Endodermal cell (in vitro differentiated cells): ENCODE results near the gene TENT5A. TPM values are rescaled to one million over a fixed set of nuclear protein-coding genes. Genes with fewer than 3 reads are reported as not detected.
"Not testable (repeated sequence)": the region's sequence is repeated elsewhere in the genome, so short reads cannot be mapped to it uniquely, and the experiment has no call there.

Experiments
- DNase-seq: peaks from one replicate; pipeline ENCODE4 v3.0.0-alpha.2; 2017
- H3K27ac ChIP-seq: 2 replicates; pipeline ENCODE4 v1.5.1; 2013; ENCODE audit warnings: mild to moderate bottlenecking, low read depth, low read length, moderate library complexity
- H3K27me3 ChIP-seq: 2 replicates; pipeline ENCODE4 v1.6.1; 2013; ENCODE audit warnings: mild to moderate bottlenecking, low read length, moderate library complexity; ENCODE audit not compliant: insufficient read depth, control insufficient read depth, poor library complexity, severe bottlenecking
- H3K36me3 ChIP-seq: 2 replicates; pipeline ENCODE4 v1.7.0; 2013; ENCODE audit warnings: mild to moderate bottlenecking, low read length, moderate library complexity; ENCODE audit not compliant: control insufficient read depth, insufficient read depth
- H3K4me1 ChIP-seq: one replicate; pipeline ENCODE4 v1.7.0; 2013; ENCODE audit warnings: low read length; ENCODE audit not compliant: control insufficient read depth, insufficient read depth
- H3K4me3 ChIP-seq: 2 replicates; pipeline ENCODE4 v1.5.1; 2013; ENCODE audit warnings: mild to moderate bottlenecking, low read length, moderate library complexity
- H3K9ac ChIP-seq: 2 replicates; pipeline ENCODE4 v1.6.1; 2013; ENCODE audit warnings: mild to moderate bottlenecking, low read length, moderate library complexity; ENCODE audit not compliant: poor library complexity, severe bottlenecking; ENCODE audit errors: extremely low read depth
- H3K9me3 ChIP-seq: 2 replicates; pipeline ENCODE4 v1.6.1; 2013; ENCODE audit warnings: mild to moderate bottlenecking, low read length, moderate library complexity; ENCODE audit not compliant: control insufficient read depth
- H3K27ac Mint-ChIP-seq: 2 replicates; pipeline ENCODE4 v1.8.0; 2020; ENCODE audit warnings: mixed read lengths
- H3K27me3 Mint-ChIP-seq: 2 replicates; pipeline ENCODE4 v1.8.0; 2021; ENCODE audit warnings: mild to moderate bottlenecking, mixed read lengths; ENCODE audit not compliant: insufficient read depth
- H3K36me3 Mint-ChIP-seq: 2 replicates; pipeline ENCODE4 v1.8.0; 2020; ENCODE audit warnings: low read depth, mixed read lengths
- H3K4me1 Mint-ChIP-seq: 2 replicates; pipeline ENCODE4 v1.8.0; 2020; ENCODE audit warnings: mixed read lengths
- H3K4me3 Mint-ChIP-seq: 2 replicates; pipeline ENCODE4 v1.8.0; 2020; ENCODE audit warnings: mild to moderate bottlenecking, moderate library complexity, mixed read lengths
- H3K9me3 Mint-ChIP-seq: 2 replicates; pipeline ENCODE4 v1.8.0; 2020; ENCODE audit warnings: mild to moderate bottlenecking, mixed read lengths
- WGBS, 2 experiments: methylation state at CpG; one replicate each; pipeline versions ENCODE4 v1.1.5 to v1.1.7; 2013; ENCODE audit warnings: missing lambda C conversion rate in 2 of 2, mixed read lengths in 1 of 2; ENCODE audit not compliant: insufficient coverage in 1 of 2, insufficient read length in 1 of 2; 5-methylcytosine and 5-hydroxymethylcytosine counted together
- total RNA-seq, 2 donors: library from RNA; stranded (reverse); fragmentation: NEBNext Ultra II Directional in 1 of 2; extraction: Animal tissue kit (Norgen Biotek cat#: 25700) in 1 of 2; gene quantifications; 2 replicates in 1 of 2; 3 replicates in 1 of 2; pipeline ENCODE4 v1.2.1, GENCODE V29; 2021
- TF ChIP-seq, protein P1 (sequence below): fragments of 200-600 bp; sonication (generic); conservative IDR thresholded peaks from 2 replicates; pipeline ENCODE4 v1.5.0; 2021; ENCODE audit warnings: antibody characterized with exemption, mild to moderate bottlenecking

Gene TENT5A
- total RNA-seq, 2 donors from 2014 or later, result 4.8 to 8.6 TPM

GRCh38 chr6:81741689-81742088 lies 10.8 kb downstream of the TENT5A start:
- TF ChIP-seq, protein P1, sequence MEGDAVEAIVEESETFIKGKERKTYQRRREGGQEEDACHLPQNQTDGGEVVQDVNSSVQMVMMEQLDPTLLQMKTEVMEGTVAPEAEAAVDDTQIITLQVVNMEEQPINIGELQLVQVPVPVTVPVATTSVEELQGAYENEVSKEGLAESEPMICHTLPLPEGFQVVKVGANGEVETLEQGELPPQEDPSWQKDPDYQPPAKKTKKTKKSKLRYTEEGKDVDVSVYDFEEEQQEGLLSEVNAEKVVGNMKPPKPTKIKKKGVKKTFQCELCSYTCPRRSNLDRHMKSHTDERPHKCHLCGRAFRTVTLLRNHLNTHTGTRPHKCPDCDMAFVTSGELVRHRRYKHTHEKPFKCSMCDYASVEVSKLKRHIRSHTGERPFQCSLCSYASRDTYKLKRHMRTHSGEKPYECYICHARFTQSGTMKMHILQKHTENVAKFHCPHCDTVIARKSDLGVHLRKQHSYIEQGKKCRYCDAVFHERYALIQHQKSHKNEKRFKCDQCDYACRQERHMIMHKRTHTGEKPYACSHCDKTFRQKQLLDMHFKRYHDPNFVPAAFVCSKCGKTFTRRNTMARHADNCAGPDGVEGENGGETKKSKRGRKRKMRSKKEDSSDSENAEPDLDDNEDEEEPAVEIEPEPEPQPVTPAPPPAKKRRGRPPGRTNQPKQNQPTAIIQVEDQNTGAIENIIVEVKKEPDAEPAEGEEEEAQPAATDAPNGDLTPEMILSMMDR, result no peak
- Mint-ChIP-seq H3K9me3 (no peaks in the 10 kb centered on the region), H3K4me1 (peaks cover 7% of the 10 kb centered on the region), H3K27me3 (no peaks in the 10 kb centered on the region), H3K4me3 (no peak overlapping the region), H3K27ac (no peak overlapping the region), H3K36me3 (no peaks in the 10 kb centered on the region)
- H3K4me1 ChIP-seq, result no peaks in the 10 kb centered on the region
- no peaks in the 10 kb centered on the region for H3K9me3 ChIP-seq
- no peaks in the 10 kb centered on the region for H3K27me3 ChIP-seq
- no peak overlapping the region for H3K27ac ChIP-seq
- H3K9ac ChIP-seq, result no peak overlapping the region
- no peaks in the 10 kb centered on the region for H3K36me3 ChIP-seq
- WGBS, 2 experiments, result 90 to 97% methylated on average over 2 of the region's 2 CpGs
- DNase-seq, result no peak
- no peak overlapping the region for H3K4me3 ChIP-seq

DNA sequence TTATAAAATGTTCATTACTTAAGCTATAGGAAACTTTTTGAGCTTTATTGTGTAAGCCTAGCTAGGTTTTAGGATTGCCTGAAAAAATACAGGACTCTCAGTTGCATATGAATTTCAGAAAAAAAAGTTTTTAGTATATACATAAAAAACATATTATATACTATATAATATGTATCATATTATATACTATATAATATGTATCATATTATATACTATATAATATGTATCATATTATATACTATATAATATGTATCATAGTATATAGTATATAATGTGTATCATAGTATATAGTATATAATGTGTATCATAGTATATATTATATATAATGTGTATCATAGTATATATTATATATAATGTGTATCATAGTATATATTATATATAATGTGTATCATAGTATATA lies 11.9 kb downstream of the TENT5A start:
- H3K9ac ChIP-seq, DNase-seq, H3K27ac ChIP-seq, H3K27me3 ChIP-seq, H3K9me3 ChIP-seq, H3K4me3 ChIP-seq, H3K36me3 Mint-ChIP-seq, H3K9me3 Mint-ChIP-seq, H3K27me3 Mint-ChIP-seq, H3K27ac Mint-ChIP-seq, H3K4me3 Mint-ChIP-seq, H3K36me3 ChIP-seq, H3K4me1 ChIP-seq, H3K4me1 Mint-ChIP-seq: not testable (repeated sequence)

- H3K4me1 Mint-ChIP-seq, result peaks cover 7% of the 10 kb centered on the region
- TF ChIP-seq, protein P1, result no peak
Observed at GRCh38 chr6:81739230-81740195, 13.0 kb downstream of the TENT5A start.

More at GRCh38 chr6:81739230-81740195, 13.0 kb downstream of the TENT5A start:
- Mint-ChIP-seq H3K27ac (no peak overlapping the region), H3K9me3 (peaks cover 11% of the 10 kb centered on the region), H3K36me3 (no peaks in the 10 kb centered on the region), H3K4me3 (no peak overlapping the region), H3K27me3 (no peaks in the 10 kb centered on the region)
- no peak for DNase-seq
- WGBS, 2 experiments, result 95 to 97% methylated on average over 5 to 6 of the region's 6 CpGs
- Histone ChIP-seq H3K36me3 (no peaks in the 10 kb centered on the region), H3K27ac (no peak overlapping the region), H3K4me3 (no peak overlapping the region), H3K9ac (no peak overlapping the region), H3K9me3 (peaks cover 8% of the 10 kb centered on the region), H3K27me3 (no peaks in the 10 kb centered on the region), H3K4me1 (no peaks in the 10 kb centered on the region)
